HG03108 (cell line): ENCODE results near the gene OR2W1.

Experiments used
- ATAC-seq: cut with Tn5 transposase; IDR thresholded peaks from one replicate; pipeline ENCODE4 v1.9.1; 2021; ENCODE audit warnings: moderate library complexity; ENCODE audit not compliant: unreplicated experiment

Gene OR2W1

GRCh38 chr6:29005183-29005885 is 39.6 kb downstream of the OR2W1 start, which contains the start of gene ZNF311:
ZNF311 (minus strand) TSS chr6:29005315; CDS start chr6:29003954, 1,361 bp downstream.
- no peak for ATAC-seq

GRCh38 chr6:28996844-28997510 is 48.0 kb downstream of the OR2W1 start:
- no peak for ATAC-seq

GRCh38 chr6:28995093-28995650 is 49.8 kb downstream of the OR2W1 start:
- ATAC-seq, result no peak
